HFFc6 (cell line): ENCODE measurements around the gene CATSPERZ. TPM values are rescaled to one million over a fixed set of nuclear protein-coding genes. Genes with fewer than 3 reads are reported as not detected.

ENCODE experiments used
- DNase-seq: peaks from one replicate; pipeline ENCODE4 v3.0.0-alpha.2; 2018
- H3K27ac Mint-ChIP-seq: 2 replicates; pipeline ENCODE4 v1.8.0; 2020; ENCODE audit warnings: mild to moderate bottlenecking, mixed read lengths
- H3K27me3 Mint-ChIP-seq: 2 replicates; pipeline ENCODE4 v1.8.0; 2021; ENCODE audit warnings: mild to moderate bottlenecking, moderate library complexity, mixed read lengths; ENCODE audit not compliant: insufficient read depth
- H3K36me3 Mint-ChIP-seq: 2 replicates; pipeline ENCODE4 v1.8.0; 2021; ENCODE audit warnings: low read depth, mixed read lengths
- H3K4me1 Mint-ChIP-seq: 2 replicates; pipeline ENCODE4 v1.8.0; 2020; ENCODE audit warnings: low read depth, mixed read lengths
- H3K4me3 Mint-ChIP-seq: 2 replicates; pipeline ENCODE4 v1.8.0; 2020; ENCODE audit warnings: mild to moderate bottlenecking, moderate library complexity, mixed read lengths
- H3K9me3 Mint-ChIP-seq: 2 replicates; pipeline ENCODE4 v1.8.0; 2020; ENCODE audit warnings: mild to moderate bottlenecking, mixed read lengths
- total RNA-seq, 6 experiments: library from RNA; stranded (reverse); fragmentation: NEBNext Ultra II Directional; extraction: Animal tissue kit (Norgen Biotek cat#: 25700); gene quantifications; 2 replicates in 1 of 6; 3 replicates in 5 of 6; pipeline ENCODE4 v1.2.3, GENCODE V29; 2021
- TF ChIP-seq, protein P1 (sequence below): fragments of 200-600 bp; sonication (generic); IDR thresholded peaks from 2 replicates; pipeline ENCODE4 v1.5.0; 2021; ENCODE audit warnings: antibody characterized with exemption, mild to moderate bottlenecking

Gene CATSPERZ
- total RNA-seq, 6 experiments from 2014 or later: 0.31 TPM; not detected in 5

DNA sequence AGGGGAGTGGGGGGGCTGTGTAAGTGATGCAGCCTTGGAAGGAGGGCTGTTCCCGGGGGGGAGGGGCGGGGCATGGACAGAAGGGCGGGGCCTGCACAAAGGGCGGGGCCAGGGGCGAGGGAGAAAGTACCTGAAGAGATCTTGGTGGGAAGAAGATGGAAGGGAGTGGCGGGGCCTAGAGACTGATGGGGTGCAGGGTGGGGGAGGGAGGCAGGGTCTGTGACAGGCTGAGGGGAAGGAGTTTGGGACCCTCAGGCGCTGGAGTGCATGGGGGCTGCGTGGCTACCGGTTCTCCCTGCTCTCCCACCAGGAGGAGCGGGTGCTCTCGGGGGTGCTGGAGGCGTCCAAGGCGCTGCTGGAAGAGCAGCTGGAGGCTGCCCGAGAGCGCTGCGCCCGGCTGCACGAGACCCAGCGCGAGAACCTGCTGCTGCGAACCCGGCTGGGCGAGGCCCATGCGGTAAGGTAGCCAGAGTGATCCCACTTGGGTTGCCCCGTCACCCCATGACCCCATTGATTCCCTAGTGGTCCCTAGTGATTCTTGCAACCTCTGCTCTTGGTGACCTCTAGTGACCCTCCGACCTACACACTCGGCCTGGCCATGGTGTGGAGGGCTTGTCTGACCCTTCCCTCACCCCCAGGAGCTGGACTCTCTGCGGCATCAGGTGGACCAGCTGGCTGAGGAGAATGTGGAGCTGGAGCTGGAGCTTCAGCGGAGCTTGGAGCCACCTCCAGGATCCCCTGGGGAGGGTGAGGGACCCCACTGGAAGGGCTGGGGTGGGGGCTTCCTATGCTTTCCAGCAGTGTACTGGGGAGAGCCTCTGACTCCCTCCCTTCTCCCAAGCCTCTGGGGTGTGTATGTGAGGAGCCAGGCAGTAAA is 42.9 kb downstream of the CATSPERZ start:
- TF ChIP-seq, protein P1, sequence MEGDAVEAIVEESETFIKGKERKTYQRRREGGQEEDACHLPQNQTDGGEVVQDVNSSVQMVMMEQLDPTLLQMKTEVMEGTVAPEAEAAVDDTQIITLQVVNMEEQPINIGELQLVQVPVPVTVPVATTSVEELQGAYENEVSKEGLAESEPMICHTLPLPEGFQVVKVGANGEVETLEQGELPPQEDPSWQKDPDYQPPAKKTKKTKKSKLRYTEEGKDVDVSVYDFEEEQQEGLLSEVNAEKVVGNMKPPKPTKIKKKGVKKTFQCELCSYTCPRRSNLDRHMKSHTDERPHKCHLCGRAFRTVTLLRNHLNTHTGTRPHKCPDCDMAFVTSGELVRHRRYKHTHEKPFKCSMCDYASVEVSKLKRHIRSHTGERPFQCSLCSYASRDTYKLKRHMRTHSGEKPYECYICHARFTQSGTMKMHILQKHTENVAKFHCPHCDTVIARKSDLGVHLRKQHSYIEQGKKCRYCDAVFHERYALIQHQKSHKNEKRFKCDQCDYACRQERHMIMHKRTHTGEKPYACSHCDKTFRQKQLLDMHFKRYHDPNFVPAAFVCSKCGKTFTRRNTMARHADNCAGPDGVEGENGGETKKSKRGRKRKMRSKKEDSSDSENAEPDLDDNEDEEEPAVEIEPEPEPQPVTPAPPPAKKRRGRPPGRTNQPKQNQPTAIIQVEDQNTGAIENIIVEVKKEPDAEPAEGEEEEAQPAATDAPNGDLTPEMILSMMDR: no peak
- Mint-ChIP-seq H3K9me3 (no peaks in the 10 kb centered on the region), H3K4me3 (no peak overlapping the region), H3K27ac (no peak overlapping the region; the same call in 1 of the 2 replicates), H3K4me1 (no peaks in the 10 kb centered on the region), H3K27me3 (peaks cover 7% of the 10 kb centered on the region), H3K36me3 (no peaks in the 10 kb centered on the region)
- DNase-seq: no peak

DNA sequence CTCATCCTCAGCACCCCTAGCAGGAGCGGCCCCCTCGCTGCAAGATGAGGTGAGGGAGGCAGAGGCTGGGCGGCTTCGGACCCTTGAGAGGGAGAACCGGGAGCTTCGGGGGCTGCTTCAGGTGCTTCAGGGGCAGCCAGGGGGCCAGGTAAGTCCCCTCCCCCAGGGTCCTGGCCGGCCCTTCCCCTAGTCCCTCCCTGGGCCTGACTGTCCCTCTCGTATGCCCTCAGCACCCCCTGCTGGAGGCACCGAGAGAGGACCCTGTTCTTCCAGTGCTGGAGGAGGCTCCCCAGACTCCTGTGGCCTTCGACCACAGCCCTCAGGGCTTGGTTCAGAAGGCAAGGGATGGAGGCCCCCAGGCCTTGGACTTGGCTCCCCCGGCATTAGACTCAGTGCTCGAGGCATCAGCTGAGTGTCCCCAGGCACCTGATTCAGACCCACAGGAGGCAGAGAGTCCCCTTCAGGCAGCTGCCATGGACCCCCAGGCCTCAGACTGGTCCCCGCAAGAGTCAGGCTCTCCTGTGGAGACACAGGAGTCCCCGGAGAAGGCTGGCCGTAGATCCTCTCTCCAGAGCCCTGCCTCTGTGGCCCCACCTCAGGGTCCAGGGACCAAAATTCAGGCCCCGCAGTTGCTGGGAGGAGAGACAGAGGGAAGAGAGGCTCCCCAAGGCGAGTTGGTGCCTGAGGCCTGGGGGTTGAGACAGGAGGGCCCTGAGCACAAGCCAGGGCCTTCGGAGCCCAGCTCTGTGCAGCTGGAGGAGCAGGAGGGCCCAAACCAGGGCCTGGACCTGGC is 43.8 kb downstream of the CATSPERZ start:
- Mint-ChIP-seq H3K36me3 (no peaks in the 10 kb centered on the region), H3K9me3 (no peaks in the 10 kb centered on the region), H3K27me3 (peaks cover 7% of the 10 kb centered on the region), H3K4me1 (no peaks in the 10 kb centered on the region), H3K27ac (no peak overlapping the region), H3K4me3 (no peak overlapping the region)
- TF ChIP-seq, protein P1: peak; percentile 61
- DNase-seq: no peak

DNA sequence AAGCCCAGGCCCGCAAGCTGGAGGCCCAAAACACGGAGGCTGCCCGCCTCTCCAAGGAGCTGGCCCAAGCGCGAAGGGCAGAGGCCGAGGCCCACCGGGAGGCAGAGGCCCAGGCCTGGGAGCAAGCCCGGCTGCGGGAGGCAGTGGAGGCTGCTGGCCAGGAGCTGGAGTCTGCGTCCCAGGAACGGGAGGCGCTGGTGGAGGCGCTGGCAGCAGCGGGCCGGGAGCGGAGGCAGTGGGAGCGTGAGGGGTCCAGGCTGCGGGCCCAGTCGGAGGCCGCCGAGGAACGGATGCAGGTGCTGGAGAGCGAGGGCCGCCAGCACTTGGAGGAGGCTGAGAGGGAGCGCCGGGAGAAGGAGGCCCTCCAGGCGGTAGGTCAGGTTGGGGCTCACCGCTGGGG is 44.6 kb downstream of the CATSPERZ start:
- peaks cover 7% of the 10 kb centered on the region for H3K27me3 Mint-ChIP-seq
- TF ChIP-seq, protein P1: no peak
- no peak overlapping the region for H3K27ac Mint-ChIP-seq
- no peak overlapping the region for H3K4me3 Mint-ChIP-seq
- no peaks in the 10 kb centered on the region for H3K9me3 Mint-ChIP-seq
- H3K4me1 Mint-ChIP-seq: no peaks in the 10 kb centered on the region
- no peaks in the 10 kb centered on the region for H3K36me3 Mint-ChIP-seq
- DNase-seq: no peak

- TF ChIP-seq, protein P1: no peak
- no peaks in the 10 kb centered on the region for H3K36me3 Mint-ChIP-seq
- H3K4me1 Mint-ChIP-seq: no peaks in the 10 kb centered on the region
- H3K27me3 Mint-ChIP-seq: peaks cover 9% of the 10 kb centered on the region
- no peak overlapping the region for H3K27ac Mint-ChIP-seq
- H3K4me3 Mint-ChIP-seq: no peak overlapping the region
- no peak for DNase-seq
- no peaks in the 10 kb centered on the region for H3K9me3 Mint-ChIP-seq
Observed at GRCh38 chr11:64347193-64347867, 47.2 kb downstream of the CATSPERZ start.

- peaks cover 8% of the 10 kb centered on the region for H3K27me3 Mint-ChIP-seq
- TF ChIP-seq, protein P1: no peak
- H3K9me3 Mint-ChIP-seq: no peaks in the 10 kb centered on the region
- H3K36me3 Mint-ChIP-seq: no peaks in the 10 kb centered on the region
- no peak for DNase-seq
- no peaks in the 10 kb centered on the region for H3K4me1 Mint-ChIP-seq
- H3K27ac Mint-ChIP-seq: no peak overlapping the region
- no peak overlapping the region for H3K4me3 Mint-ChIP-seq
Observed at GRCh38 chr11:64348383-64349024, 48.3 kb downstream of the CATSPERZ start.
